ENCODE results near the gene PTS. TPM values are rescaled to one million over a fixed set of nuclear protein-coding genes. Genes with fewer than 3 reads are reported as not detected.

PTS gene
- total and polyA plus RNA-seq, 4 donors, result 11.3 to 106 (median 49.5) TPM

GRCh38 chr11:112211536-112211935 lies 14.7 kb upstream of the PTS start:
- Histone ChIP-seq H3K9ac (ENCODE audit: low read depth in 1 of 2, low read length in 2 of 2) (no peak overlapping the region), H3K36me3 (ENCODE audit: control insufficient read depth in 4 of 4, insufficient read depth in 3 of 4, low read depth in 1 of 4, low read length in 3 of 4) (no peaks in the 10 kb centered on the region), H3K27ac (ENCODE audit: low read depth in 1 of 2, low read length in 2 of 2) (peak overlapping the region; percentile 62 to 72), H3K27me3 (ENCODE audit: control insufficient read depth in 4 of 4, insufficient read depth in 4 of 4, low read length in 3 of 4) (no peaks in the 10 kb centered on the region), H3K9me3 (ENCODE audit: control insufficient read depth in 4 of 4, low read length in 3 of 4) (no peaks in the 10 kb centered on the region), H3K4me1 (ENCODE audit: control insufficient read depth in 4 of 4, insufficient read depth in 4 of 4, low read length in 3 of 4) (peaks cover 6 to 55% (median 32%) of the 10 kb centered on the region in 4 donors), H3K4me3 (ENCODE audit: low read depth in 1 of 3, low read length in 3 of 3) (no peak overlapping the region)
- WGBS, result 44% methylated on average over 2 of the region's 2 CpGs
- no peak for TF ChIP-seq GABPA (IDR thresholded peaks at IDR 0.05 in 1 of 2, conservative IDR thresholded peaks at IDR 0.05 in 1 of 2)
- TF ChIP-seq JUND (IDR thresholded peaks at IDR 0.05), result no peak
- TF ChIP-seq HNF4A (conservative IDR thresholded peaks at IDR 0.05), result no peak
- no peak for DNase-seq (ENCODE audit: low spot score)

GRCh38 chr11:112212290-112212689 lies 13.9 kb upstream of the PTS start:
- no peak overlapping the region for H3K4me3 ChIP-seq (ENCODE audit: low read depth in 1 of 3, low read length in 3 of 3)
- no peak overlapping the region for H3K9ac ChIP-seq (ENCODE audit: low read depth in 1 of 2, low read length in 2 of 2)
- 79% methylated on average over 3 of the region's 3 CpGs for WGBS
- TF ChIP-seq RXRA (IDR thresholded peaks at IDR 0.05), result no peak
- TF ChIP-seq MAX (IDR thresholded peaks at IDR 0.05), result no peak
- no peak for TF ChIP-seq YY1 (IDR thresholded peaks at IDR 0.05)
- no peak for TF ChIP-seq NR2F2 (IDR thresholded peaks at IDR 0.05)
- no peak for TF ChIP-seq ATF3 (IDR thresholded peaks at IDR 0.05)
- no peak for TF ChIP-seq GABPA (IDR thresholded peaks at IDR 0.05 in 1 of 2, conservative IDR thresholded peaks at IDR 0.05 in 1 of 2)
- no peak for TF ChIP-seq JUND (IDR thresholded peaks at IDR 0.05)
- no peak for TF ChIP-seq CTCF (IDR thresholded peaks at IDR 0.05; ENCODE audit: low read depth, low read length, missing input control)
- no peak for TF ChIP-seq FOXA2 (IDR thresholded peaks at IDR 0.05)
- TF ChIP-seq FOXA1 (IDR thresholded peaks at IDR 0.05), result no peak
- no peak for TF ChIP-seq SP1 (IDR thresholded peaks at IDR 0.05)
- TF ChIP-seq HNF4G (IDR thresholded peaks at IDR 0.05), result no peak
- no peak for TF ChIP-seq ZBTB33 (IDR thresholded peaks at IDR 0.05)
- no peaks in the 10 kb centered on the region for H3K9me3 ChIP-seq (ENCODE audit: control insufficient read depth in 4 of 4, low read length in 3 of 4)
- no peak for DNase-seq (ENCODE audit: low spot score)
- H3K4me1 ChIP-seq (ENCODE audit: control insufficient read depth in 4 of 4, insufficient read depth in 4 of 4, low read length in 3 of 4), result peaks cover 6 to 60% (median 38%) of the 10 kb centered on the region in 4 donors
- H3K36me3 ChIP-seq (ENCODE audit: control insufficient read depth in 4 of 4, insufficient read depth in 3 of 4, low read depth in 1 of 4, low read length in 3 of 4), result no peaks in the 10 kb centered on the region
- H3K27ac ChIP-seq (ENCODE audit: low read depth in 1 of 2, low read length in 2 of 2), result peak overlapping the region; percentile 55 to 72
- no peaks in the 10 kb centered on the region for H3K27me3 ChIP-seq (ENCODE audit: control insufficient read depth in 4 of 4, insufficient read depth in 4 of 4, low read length in 3 of 4)

- Histone ChIP-seq H3K9ac (ENCODE audit: low read depth in 1 of 2, low read length in 2 of 2) (no peak overlapping the region), H3K4me3 (ENCODE audit: low read depth in 1 of 3, low read length in 3 of 3) (no peak overlapping the region), H3K36me3 (ENCODE audit: control insufficient read depth in 4 of 4, insufficient read depth in 3 of 4, low read depth in 1 of 4, low read length in 3 of 4) (peaks cover 0 to 1% (median under 1%) of the 10 kb centered on the region in 4 donors), H3K4me1 (ENCODE audit: control insufficient read depth in 4 of 4, insufficient read depth in 4 of 4, low read length in 3 of 4) (peaks cover 6 to 62% (median 42%) of the 10 kb centered on the region in 4 donors), H3K27me3 (ENCODE audit: control insufficient read depth in 4 of 4, insufficient read depth in 4 of 4, low read length in 3 of 4) (no peaks in the 10 kb centered on the region), H3K27ac (ENCODE audit: low read depth in 1 of 2, low read length in 2 of 2) (peak overlapping the region; percentile 55 to 72), H3K9me3 (ENCODE audit: control insufficient read depth in 4 of 4, low read length in 3 of 4) (no peaks in the 10 kb centered on the region)
- DNase-seq (ENCODE audit: low spot score), result no peak
- TF ChIP-seq JUND (IDR thresholded peaks at IDR 0.05), result no peak
- TF ChIP-seq EGR1 (IDR thresholded peaks at IDR 0.05; ENCODE audit: low read depth in 2 of 2), result no peak
- TF ChIP-seq YY1 (IDR thresholded peaks at IDR 0.05), result no peak
- no peak for TF ChIP-seq HNF4A (conservative IDR thresholded peaks at IDR 0.05)
- TF ChIP-seq HNF4G (IDR thresholded peaks at IDR 0.05), result no peak
- no peak for TF ChIP-seq ZBTB33 (IDR thresholded peaks at IDR 0.05)
- no peak for TF ChIP-seq ATF3 (IDR thresholded peaks at IDR 0.05)
- TF ChIP-seq TAF1 (conservative IDR thresholded peaks at IDR 0.05), result no peak
- TF ChIP-seq RAD21 (IDR thresholded peaks at IDR 0.05), result no peak
- TF ChIP-seq FOXA2 (IDR thresholded peaks at IDR 0.05), result no peak
- TF ChIP-seq GABPA (IDR thresholded peaks at IDR 0.05 in 1 of 2, conservative IDR thresholded peaks at IDR 0.05 in 1 of 2), result no peak
- TF ChIP-seq CTCF (IDR thresholded peaks at IDR 0.05; ENCODE audit: low read depth, low read length, missing input control), result no peak
Observed at GRCh38 chr11:112212710-112213109, 13.5 kb upstream of the PTS start.

Measured in liver (tissue), 9 donors.